GM12864 (cell line): ENCODE measurements around the gene TOGARAM2.

Experiments
- DNase-seq: peaks from one replicate; pipeline ENCODE4 v3.0.0-alpha.2; 2011; ENCODE audit warnings: low read depth
- H3K4me3 ChIP-seq: 2 replicates; pipeline ENCODE4 v1.5.1; 2011; ENCODE audit warnings: mild to moderate bottlenecking, low read depth, low read length, control low read depth
- CTCF ChIP-seq: IDR thresholded peaks from 2 replicates; pipeline ENCODE4 v1.5.1; 2011; ENCODE audit warnings: low read depth, mild to moderate bottlenecking, moderate library complexity, low read length, control low read depth, inconsistent platforms; ENCODE audit errors: missing control alignments

Gene TOGARAM2

GRCh38 chr2:29066997-29067605 is 86.0 kb downstream of the TOGARAM2 start:
- H3K4me3 ChIP-seq: no peak overlapping the region
- DNase-seq: no peak
- no peak for TF ChIP-seq CTCF

GRCh38 chr2:29068513-29068912 is 87.4 kb downstream of the TOGARAM2 start:
- no peak for TF ChIP-seq CTCF
- no peak overlapping the region for H3K4me3 ChIP-seq
- no peak for DNase-seq

GRCh38 chr2:29070526-29070925 is 89.4 kb downstream of the TOGARAM2 start:
- no peak for TF ChIP-seq CTCF
- DNase-seq: no peak
- H3K4me3 ChIP-seq: no peak overlapping the region

DNA sequence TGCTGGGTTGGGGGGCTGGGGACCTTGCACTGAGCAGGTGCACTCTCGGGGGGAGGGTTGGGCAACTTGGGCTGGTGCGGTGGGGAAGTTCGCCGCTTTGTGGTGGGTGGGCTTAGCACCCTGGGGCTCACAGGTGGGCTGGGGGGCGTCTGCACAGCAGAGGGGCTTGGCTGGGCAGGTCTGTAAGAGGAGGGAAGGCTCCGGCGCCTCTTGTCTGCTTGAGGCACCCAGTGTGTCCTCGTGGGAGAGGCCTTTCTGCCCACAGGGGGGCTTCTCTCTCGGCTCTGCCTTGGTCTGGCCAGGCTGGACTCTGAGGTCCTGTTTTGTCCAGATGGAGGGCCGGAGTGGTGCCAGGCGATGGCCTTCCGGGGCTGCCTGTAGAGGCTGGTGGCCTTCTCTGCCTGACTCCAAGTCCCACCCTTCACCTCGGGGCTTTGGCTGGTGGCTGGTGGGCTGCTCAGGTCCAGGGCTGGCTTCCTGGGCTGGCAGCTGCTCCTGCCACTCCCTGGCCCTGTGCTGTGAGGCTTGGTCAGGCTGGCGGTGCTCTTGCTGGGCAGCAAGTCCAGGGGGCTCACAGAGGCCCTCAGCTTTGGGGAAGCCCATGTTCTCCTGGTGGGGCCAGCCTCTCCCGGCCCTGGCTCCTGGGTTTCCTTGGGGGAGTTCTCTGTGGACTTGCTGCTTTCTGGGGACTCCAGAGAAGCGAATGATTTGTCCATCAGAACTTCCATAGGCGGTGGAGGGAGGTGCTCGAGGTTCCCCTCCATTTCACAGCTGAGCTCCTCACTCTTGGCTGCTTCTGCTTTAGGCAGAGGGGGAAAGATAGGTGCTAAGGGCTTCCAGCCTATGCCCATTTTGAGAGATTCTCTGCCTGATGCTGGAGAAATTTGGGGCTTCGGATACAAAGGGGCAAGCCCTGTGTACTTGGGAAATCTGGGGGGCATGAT is 90.2 kb downstream of the TOGARAM2 start:
- DNase-seq: no peak
- H3K4me3 ChIP-seq: no peak overlapping the region
- TF ChIP-seq CTCF: no peak

DNA sequence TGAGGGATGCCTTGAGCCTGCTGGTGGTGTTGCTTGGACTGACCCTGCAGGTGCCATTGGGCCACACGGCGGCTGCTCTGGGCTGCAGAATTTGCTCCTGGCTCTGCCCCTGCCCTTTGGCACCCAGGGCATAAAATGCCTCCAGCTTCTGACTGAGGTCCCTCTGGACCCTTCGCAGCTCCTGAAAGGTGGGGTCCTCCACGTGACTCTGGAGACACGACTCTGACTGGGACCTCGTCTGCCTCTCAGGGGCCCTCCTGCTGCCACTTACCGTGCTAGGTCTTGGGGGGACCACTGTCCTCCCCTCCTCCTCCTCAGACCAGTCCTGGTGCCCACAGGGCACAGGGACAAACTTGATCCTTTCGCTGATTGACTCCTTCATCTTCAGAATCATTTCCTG is 91.2 kb downstream of the TOGARAM2 start:
- TF ChIP-seq CTCF: no peak
- DNase-seq: no peak
- H3K4me3 ChIP-seq: no peak overlapping the region

GRCh38 chr2:29072971-29073725 is 92.0 kb downstream of the TOGARAM2 start:
- no peak for TF ChIP-seq CTCF
- no peak overlapping the region for H3K4me3 ChIP-seq
- no peak for DNase-seq
